GM04503 (cell line): ENCODE measurements around the gene SFXN1.
"Not testable (repeated sequence)": the region's sequence is repeated elsewhere in the genome, so short reads cannot be mapped to it uniquely, and the experiment has no call there.

Experiments used
- DNase-seq: peaks from one replicate; pipeline ENCODE4 v3.0.0-alpha.2; 2012; ENCODE audit warnings: low read depth

SFXN1 gene, protein sequence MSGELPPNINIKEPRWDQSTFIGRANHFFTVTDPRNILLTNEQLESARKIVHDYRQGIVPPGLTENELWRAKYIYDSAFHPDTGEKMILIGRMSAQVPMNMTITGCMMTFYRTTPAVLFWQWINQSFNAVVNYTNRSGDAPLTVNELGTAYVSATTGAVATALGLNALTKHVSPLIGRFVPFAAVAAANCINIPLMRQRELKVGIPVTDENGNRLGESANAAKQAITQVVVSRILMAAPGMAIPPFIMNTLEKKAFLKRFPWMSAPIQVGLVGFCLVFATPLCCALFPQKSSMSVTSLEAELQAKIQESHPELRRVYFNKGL

DNA sequence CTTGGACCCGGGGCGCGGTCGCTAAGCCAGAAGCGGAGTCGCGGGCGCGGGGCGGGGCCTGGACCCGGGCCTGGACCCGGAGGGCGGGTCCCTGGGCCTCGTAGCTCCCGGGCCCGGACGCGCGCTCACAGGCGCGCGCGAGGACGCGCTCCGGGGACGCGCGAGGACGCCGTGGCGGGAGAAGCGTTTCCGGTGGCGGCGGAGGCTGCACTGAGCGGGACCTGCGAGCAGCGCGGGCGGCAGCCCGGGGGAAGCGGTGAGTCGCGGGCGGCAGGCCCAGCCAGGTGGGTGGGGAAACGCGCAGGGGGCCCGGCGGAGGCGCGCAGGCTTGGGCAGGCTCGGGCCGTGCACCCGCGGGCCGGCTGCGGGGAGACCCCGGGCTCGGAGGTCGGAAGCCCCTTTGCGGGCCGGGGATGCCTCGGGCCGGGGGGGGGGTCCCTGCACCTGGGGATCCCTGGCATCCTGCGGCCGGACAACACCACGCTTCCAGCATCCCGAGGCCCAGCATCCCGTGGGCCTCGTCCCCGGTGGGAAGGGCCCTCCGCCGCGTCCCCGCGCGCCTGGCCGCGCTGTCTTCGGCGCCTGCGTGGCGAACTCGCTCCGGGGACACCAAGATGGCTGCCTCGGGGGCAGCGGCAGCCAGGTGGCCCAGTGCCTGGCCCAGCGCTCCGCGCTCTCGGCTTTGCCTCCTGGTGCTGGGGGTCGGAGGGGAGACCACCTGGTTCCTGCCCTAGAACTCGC lies at the start of gene SFXN1:
TSS of gene SFXN1 (plus strand) at position 177 of the 741 bp plus-strand sequence. CDS start 13,544 bp downstream, outside the sequence.
- no peak for DNase-seq

DNA sequence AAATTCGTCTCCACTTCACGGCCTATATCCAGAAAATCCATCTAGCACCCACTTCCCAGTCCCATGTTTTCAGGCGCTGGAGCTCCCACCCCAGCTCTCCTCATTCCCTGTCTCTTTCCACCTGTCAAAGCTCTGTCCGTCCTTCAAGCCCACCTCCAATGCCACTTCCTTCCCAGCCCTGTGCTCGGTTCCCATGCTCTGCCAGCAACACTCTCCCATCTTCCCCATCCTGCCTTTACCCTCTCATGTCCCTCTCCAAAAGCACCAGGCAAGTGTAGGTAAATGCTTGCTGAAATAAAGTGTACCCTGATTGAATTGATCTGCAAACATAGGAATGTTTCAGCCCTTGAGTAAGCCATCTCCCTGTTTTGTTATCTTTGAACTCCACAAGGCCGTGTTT lies 43.6 kb upstream of the SFXN1 start:
- no peak for DNase-seq

DNA sequence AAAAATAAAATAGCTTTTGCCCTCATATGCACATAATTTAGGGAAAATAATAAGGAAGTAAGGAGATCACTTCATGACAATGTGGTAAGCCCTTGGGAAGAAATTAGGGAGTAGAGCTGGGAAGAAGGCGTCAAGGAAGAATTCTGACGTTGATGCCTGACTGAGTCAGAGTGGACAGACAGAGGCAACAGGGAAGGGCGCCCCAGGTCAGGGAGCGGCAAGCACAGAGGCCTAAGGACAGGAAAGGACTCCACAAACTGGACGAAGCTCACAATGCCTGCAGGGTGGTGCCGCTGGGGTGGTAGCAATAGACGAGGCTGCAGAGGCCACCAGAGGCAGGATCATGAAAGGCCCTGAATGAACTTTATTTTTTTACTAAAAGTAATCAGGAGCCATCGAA lies 42.0 kb upstream of the SFXN1 start:
- DNase-seq: no peak

DNA sequence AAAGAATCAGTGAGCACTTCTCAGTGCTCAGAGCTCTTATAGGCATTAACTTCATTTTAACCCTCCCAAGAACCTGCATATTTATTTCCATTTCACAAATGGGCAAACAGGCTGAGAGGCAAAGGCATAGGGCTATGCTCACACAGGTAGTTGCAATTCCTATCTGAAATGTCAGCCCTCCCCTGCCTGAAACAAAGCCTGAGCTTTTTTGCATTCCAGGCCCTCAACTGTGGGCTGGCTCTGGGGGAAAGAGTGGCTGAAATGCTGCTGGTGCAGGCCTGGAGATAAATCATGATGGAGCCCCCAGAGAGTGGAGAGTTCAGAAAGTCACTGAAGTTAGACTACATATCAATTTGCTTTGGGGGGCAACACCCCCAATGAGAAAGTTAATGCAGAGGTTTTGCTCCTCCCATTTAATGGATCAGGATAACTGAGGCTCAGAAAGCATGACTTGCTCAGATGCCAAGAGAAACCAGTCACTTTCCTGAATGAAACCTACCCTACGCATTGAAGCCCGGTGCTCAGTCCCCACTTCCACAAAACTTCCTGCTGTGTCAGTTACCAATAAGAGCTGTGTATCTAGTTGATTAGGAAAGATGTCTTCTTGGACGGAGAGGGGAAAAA lies 40.0 kb upstream of the SFXN1 start:
- DNase-seq: no peak

DNA sequence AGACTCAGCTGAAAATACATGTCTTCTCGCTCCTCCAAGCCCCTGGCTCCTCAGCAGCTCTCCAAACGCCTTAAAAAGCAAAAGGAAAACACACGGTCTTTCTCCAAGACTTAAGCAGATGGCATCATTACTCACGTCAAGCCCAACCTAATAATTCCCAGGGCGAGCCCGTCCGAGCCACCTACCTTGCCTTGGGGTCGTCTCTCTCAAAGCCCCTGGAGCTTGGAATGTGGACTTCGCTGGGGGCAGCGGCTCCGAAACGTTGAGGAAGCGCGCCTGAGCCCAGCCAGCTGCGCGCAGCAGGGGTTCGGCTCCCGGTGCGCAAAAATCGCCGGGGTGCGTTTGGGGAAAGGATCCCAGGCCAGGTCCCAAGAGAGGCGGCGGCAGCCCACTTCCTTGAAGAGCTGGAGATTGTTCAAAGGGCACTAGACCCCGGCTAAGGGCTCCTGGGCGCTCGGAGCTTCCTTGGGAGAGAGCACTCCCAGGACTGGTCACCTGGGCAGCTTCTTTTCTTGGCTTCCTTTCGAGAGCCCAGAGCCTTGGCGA lies 34.8 kb upstream of the SFXN1 start:
- no peak for DNase-seq

DNA sequence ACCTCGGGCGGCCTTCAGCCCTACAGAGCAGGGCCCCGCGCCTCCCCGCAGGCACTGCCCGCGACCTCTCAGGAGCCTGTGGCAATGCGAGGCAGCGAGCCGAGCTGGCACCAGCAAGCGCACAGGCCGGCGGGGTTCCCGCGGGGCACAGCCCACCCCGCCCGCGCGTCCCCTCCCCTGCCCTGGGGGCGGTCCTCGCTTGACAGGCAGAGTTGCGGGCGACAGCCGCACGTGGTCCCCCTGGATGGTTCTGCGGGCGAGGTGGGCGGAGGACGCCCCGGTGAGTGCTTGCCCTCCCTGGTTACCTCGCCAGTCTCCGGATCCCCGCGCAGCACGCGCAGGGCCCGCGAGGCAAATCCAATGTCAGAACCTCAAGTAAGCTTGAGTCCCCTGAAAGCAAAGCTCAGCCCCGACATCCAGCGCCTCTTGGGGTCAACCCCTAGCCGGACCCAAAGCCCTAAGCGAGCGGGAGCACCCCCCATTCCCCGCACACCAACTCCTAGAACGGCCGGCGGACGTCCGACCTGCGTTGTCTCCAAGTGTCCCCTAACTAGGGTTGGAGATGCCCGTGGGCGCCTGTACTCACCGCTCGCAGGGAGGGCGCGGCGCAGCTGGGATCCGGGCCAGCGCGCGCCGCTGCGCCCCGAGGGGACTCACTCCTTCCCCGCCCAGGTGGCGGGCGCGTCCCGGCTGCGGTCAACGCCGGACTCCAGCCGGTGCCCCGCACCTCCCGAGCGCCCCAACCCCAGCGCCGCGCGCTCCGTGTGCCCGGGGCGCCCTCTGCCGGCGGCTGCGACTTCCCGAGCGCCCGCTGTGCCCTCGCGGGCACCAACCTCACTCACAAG lies 34.1 kb upstream of the SFXN1 start, which contains the start of gene DRD1:
TSS of gene DRD1 (minus strand) at position 123 of the 845 bp plus-strand sequence. CDS start 1,083 bp downstream, outside the sequence.
- DNase-seq: no peak

DNA sequence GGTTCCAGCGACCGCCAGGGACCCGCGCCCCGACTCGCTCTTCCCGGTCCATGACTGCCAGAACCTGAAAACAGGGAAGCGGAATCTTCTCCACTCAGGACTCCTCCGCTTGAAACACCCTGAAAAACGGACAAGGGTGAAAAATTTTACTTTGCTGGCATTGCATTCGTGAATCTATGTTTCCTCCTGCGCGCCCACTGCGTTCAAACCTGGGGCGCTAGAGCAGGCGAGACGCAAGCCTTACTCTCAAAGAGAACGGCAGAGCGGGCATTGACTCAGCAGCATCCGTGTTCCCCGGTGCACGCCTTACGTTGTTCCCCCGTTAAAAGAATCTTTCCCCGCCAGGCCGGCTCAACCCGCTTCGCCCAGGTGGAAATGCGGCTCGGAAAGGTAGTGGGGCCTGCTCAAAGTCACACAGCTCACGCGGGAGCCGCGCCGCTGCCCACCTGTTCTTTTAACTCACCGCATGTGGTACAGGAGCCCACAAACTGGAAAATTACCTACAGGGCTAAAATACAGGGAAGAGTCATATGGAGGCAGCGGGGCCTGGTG lies 33.4 kb upstream of the SFXN1 start:
- no peak for DNase-seq

DNA sequence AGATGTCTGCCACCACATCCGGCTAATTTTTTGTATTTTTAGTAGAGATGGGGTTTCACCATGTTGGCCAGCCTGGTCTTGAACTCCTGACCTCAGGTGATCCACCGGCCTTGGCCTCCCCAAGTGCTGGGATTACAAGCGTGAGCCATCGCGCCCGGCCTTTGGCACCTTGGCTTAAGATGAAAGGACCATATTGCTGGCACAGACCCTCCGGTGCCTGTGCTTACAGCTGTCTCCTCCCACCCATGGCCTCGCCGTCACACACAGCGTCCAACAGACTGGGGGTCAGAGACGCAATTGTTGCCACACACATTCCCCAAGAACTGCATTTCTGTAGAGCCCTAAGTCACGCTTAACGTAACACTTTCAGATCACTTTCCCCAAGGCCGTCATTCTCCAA lies 32.0 kb upstream of the SFXN1 start:
- not testable (repeated sequence) for DNase-seq

DNA sequence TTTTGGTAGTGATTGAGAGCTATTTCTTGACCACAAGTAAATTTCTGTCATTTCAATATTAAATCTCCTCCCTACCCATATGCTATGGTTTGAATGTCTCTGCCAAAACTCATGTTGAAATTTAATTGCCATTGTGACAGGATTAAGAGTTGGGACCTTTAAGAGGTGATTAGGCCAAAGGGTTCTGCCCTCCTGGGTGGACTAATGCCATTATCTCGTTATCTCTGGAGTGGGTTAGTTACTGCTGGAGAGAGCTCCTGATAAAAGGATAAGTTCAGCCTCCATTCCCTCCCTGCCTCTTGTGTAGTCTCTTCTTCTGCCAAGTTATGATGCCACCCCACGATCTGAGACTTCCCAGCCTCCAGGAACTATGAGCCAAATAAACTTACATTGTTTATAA lies 30.8 kb upstream of the SFXN1 start:
- DNase-seq: no peak

DNA sequence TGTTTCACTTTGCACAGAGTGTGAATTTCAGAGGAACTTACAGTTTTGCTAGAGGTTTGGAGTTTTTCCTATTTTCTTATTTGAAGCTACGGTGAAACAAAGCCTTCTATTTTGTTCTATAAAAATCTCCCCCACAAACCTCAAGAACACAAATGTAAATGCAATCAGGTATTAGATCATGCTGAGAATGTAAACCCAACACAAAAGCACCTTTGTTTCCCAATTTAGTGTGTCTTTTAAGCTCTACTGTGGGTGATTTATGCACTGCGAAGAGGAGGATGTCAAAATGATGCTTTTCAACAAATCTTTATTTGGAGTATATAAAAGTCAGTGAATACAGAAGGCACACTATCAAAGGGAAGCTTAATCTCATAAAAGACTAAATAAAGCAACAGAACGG lies 30.1 kb upstream of the SFXN1 start:
- DNase-seq: no peak

DNA sequence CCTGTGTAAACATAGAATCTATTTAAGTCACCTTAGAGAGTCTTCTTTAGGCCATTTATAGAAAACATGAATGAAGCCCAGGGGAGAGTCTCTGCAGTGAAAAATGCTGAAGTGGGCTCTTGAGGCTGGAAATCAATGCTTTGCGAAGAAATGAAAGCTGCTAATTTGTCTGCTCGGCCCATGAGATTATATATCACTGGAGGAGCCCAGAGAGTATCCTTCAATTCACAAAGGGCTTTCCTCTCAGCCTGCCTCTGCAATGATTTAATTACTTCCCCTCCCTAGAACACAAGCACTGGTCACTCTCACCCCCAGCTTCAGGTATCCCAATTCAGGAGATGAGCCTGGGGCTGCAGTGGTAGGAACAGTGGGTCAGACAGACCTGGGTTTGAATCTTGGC lies 26.2 kb upstream of the SFXN1 start:
- DNase-seq: no peak

DNA sequence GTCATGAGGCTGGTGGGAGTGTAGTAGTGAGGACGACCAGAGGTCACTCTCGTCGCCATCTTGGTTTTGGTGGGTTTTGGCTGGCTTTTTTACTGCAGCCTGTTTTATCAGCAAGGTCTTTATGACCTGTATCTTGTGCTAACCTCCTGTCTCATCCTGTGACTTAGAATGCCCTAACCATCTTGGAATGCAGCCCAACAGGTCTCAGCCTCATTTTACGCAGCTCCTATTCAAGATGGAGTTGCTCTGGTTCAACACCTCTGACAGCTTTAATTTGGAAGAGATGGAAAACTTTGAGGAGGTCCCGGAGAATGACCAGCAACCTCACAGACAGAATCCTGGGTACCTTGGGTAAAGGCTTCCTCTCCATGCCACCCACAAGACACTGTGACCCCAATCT lies 24.0 kb upstream of the SFXN1 start:
- not testable (repeated sequence) for DNase-seq

DNA sequence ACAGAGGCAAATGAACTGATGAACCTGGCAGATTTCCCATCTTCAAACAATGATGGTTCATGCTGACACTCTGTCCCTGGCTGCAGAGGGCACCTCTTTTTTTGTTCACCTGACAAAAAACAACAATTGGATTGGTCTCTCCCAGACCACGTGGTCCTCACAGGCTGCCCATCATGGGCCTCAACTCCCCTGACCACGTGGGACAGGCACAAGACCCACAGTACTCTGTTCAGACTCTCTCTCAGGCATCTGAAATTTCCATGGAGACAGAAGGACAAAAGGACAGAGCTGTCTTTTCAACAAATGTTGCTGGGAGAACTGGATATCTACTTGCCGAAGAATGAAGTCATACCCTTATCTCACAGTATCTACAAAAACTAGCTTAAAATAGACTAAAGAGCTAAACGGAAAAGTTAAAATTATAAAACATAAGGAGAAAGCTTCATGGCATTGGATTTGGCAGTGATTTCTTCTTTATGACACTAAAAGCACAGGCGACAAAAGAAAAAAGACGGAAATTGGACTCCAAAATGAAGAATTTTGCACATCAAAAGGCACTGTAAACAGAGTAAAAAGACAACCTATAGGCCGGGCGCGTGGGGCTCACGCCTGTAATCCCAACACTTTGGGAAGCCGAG lies 22.1 kb upstream of the SFXN1 start:
- no peak for DNase-seq

DNA sequence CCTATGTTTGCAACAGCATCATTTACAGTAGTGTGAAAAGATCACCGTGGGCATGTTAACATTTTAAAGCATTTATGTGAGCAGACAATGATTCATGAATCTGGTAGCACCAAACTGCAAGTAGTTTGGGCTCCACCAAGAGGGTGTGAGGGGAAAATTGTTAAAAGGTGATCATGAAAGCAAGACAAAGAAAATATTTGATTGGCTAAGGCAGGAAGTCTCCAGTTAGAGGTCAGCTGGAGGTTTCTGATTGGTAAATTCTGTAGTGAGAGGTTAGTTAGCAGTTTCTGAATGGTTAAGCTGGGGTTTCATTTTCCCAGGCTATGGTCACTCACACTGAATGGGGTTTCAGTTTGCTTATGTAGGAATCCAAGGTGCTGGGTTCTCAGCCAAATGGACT lies 20.9 kb upstream of the SFXN1 start:
- DNase-seq: no peak

DNA sequence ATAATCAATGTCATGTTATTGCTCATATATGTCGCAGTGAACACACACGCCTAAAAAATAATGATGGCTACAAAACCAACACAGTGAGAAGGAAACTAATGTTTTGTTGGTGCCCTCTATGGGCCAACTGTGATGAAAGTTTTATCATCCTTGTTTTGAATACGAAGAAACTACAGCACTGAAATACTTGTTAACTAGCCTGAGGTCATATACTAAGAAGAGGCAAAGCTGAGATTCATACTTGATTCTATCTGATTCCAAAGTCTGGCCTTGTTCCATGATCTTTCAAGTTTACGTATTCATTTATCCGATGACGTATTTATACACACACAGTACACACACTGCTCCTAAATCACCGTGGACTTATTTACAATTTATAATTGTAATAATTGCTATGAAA lies 18.2 kb upstream of the SFXN1 start:
- DNase-seq: no peak

DNA sequence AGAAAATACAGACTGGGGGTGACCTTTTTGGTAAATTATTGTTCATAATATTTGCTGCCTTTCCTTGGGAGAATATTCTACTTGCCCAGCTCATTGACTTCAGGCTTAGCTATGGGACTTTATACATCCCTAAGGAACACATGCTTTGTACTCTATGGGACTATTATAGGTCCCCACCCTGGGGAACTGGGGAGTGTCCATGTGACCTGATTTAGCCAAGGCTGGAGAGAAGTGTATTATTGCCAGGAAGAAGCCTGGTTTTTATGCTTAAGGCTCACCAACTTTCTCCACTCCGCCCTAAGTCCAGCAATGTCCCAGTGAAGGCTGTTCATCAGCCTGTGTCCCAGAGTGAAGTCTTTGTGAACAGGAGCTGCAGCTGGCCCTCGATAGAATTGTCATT lies 17.8 kb upstream of the SFXN1 start:
- DNase-seq: no peak

DNA sequence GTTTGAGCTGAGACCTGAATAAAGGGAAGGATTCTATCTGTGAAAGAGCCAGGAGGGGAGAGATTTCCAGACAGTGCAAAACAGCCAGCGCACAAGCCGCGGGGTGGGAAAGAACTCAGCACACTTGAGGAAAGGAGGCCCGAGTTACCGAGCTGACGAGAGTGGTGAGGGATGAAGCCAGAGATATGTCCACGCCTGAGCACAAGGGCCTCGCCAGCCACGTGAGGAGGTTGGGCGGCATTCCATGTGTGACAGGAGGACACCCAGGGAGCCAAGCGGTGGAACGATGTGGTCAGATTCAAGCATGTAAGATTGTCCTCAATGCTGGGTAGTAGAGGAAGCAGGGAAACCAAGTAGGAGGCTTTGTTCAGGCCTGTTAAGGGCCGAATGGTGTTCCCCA lies 17.0 kb upstream of the SFXN1 start:
- DNase-seq: no peak

DNA sequence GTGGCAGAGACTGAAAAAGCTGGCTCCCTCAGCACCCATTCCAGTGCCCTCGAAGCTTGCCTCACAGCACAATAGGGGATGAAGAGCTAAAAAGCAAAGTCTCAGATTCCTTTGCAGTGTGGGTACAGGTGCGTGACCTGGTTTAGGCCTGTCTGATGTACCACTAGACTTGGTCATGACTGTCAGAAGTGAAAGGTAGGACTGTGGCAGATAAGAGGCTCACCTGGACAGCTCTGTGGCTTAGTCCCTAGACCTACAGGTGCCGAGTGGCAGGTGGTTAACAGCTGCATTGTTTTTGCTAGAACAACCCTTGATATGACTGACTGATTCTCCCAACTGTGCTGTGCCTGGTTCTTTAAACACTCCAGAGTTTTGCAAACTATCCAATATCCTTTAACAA lies 14.7 kb upstream of the SFXN1 start:
- DNase-seq: no peak

DNA sequence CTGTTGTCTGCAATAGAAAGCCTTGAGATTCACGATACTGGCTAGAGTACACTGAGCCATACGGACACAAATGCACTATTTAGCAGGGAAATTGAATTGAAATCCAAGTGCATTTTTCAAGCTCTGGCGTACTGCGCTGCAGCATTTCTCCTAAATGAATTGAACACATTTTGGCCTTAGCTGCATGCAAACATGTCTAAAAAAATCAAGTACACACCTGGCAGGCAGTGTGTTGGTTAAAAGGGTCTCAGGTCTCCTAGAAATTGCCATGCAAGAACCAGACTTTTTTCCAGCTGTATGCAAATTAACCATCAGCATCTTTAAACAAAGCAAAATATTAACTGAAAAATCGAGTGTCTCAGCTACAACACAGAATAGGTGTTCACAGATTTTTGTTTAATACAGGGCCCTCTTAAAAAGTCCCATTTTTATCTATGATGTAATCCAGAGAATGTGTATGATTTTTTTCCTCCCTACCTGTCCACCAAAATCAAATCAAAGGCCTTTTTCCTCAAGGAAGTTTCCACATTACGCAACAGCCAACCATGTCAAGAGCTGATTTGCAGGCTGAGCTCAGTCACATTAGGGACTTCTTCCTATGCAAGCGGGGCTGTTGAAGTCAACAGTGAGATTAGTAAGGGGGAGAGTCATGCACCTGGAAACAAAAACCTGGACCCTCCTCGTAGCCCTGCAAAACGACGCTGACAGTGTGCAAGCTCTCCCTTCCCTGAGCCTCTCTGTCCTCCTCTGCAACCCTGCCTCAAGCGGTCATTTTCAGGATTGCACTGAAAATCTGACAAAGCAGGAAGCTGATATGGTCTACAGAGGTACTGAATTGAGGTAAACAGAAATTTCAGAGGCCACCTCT lies 14.1 kb upstream of the SFXN1 start:
- no peak for DNase-seq

DNA sequence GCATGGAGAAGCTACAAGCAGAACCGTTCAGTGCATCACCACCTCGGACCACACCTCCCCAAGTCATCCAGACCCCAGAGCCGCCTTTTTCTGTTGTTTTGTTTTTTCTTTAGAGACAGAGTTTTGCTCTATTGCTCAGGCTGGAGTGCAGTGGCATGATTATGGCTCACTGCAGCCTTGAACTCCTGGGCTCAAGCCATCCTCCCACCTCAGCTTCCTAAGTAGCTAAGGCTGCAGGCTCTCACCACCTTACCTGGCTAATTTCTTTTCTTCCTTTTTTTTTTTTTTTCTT lies 13.5 kb upstream of the SFXN1 start:
- no peak for DNase-seq
